ENCODE measurements around the gene GREB1.

The GREB1 gene

GRCh38 chr2:11509657-11510360, 24.0 kb upstream of the GREB1 start:
- no peak for TF ChIP-seq CTCF (IDR thresholded peaks at IDR 0.05; ENCODE audit: insufficient read depth, low read depth, low read length, missing control alignments)
- no peak overlapping the region for H3K4me3 ChIP-seq (ENCODE audit: low read depth, low read length)
- DNase-seq (ENCODE audit: low read depth) = no peak

GRCh38 chr2:11512431-11512830, 21.4 kb upstream of the GREB1 start:
- no peak overlapping the region for H3K4me3 ChIP-seq (ENCODE audit: low read depth, low read length)
- TF ChIP-seq CTCF (IDR thresholded peaks at IDR 0.05; ENCODE audit: insufficient read depth, low read depth, low read length, missing control alignments) = no peak
- DNase-seq (ENCODE audit: low read depth) = no peak

- no peak for DNase-seq (ENCODE audit: low read depth)
- no peak for TF ChIP-seq CTCF (IDR thresholded peaks at IDR 0.05; ENCODE audit: insufficient read depth, low read depth, low read length, missing control alignments)
- no peak overlapping the region for H3K4me3 ChIP-seq (ENCODE audit: low read depth, low read length)
These were observed 20.5 kb upstream of the GREB1 start for GRCh38 chr2:11513319-11513718.

- no peak for TF ChIP-seq CTCF (IDR thresholded peaks at IDR 0.05; ENCODE audit: insufficient read depth, low read depth, low read length, missing control alignments)
- no peak overlapping the region for H3K4me3 ChIP-seq (ENCODE audit: low read depth, low read length)
- no peak for DNase-seq (ENCODE audit: low read depth)
These were observed 19.6 kb upstream of the GREB1 start for GRCh38 chr2:11514081-11514730.

GRCh38 chr2:11514904-11515303, 18.9 kb upstream of the GREB1 start:
- DNase-seq (ENCODE audit: low read depth) = no peak
- TF ChIP-seq CTCF (IDR thresholded peaks at IDR 0.05; ENCODE audit: insufficient read depth, low read depth, low read length, missing control alignments) = no peak

GRCh38 chr2:11515490-11515981, 18.3 kb upstream of the GREB1 start:
- no peak overlapping the region for H3K4me3 ChIP-seq (ENCODE audit: low read depth, low read length)
- no peak for DNase-seq (ENCODE audit: low read depth)
- TF ChIP-seq CTCF (IDR thresholded peaks at IDR 0.05; ENCODE audit: insufficient read depth, low read depth, low read length, missing control alignments) = no peak

More at GRCh38 chr2:11514904-11515303, 18.9 kb upstream of the GREB1 start:
- H3K4me3 ChIP-seq (ENCODE audit: low read depth, low read length) = no peak overlapping the region

All from GM12865 (cell line).